CD14-positive monocyte (primary cell): Measurements from ENCODE around the gene COMT. TPM values are rescaled to one million over a fixed set of nuclear protein-coding genes. Genes with fewer than 3 reads are reported as not detected.

Source experiments
- DNase-seq, 3 donors: peaks; one replicate each; pipeline ENCODE4 v3.0.0-alpha.2; 2011 to 2022
- H2AFZ ChIP-seq: 2 replicates; pipeline ENCODE4 v1.6.0; 2012; ENCODE audit warnings: mild to moderate bottlenecking, low read depth, low read length, inconsistent platforms; ENCODE audit not compliant: insufficient read depth, poor library complexity, severe bottlenecking
- H3K27ac ChIP-seq, 2 donors: 1 replicate in 1 of 2; 2 replicates in 1 of 2; pipeline ENCODE4 v1.5.1; 2012 to 2013; ENCODE audit warnings: low read length in 2 of 2, control low read depth in 1 of 2, inconsistent platforms in 1 of 2, low read depth in 1 of 2, mild to moderate bottlenecking in 1 of 2
- H3K27me3 ChIP-seq, 2 donors: one replicate each; pipeline versions ENCODE4 v1.6.0 to v1.6.1; 2011 to 2013; ENCODE audit warnings: low read length in 2 of 2; ENCODE audit not compliant: control insufficient read depth in 2 of 2, insufficient read depth in 2 of 2
- H3K36me3 ChIP-seq, 2 donors: replicated peaks in 1 of 2; 1 replicate in 1 of 2; 2 replicates in 1 of 2; pipeline versions ENCODE4 v1.5.1 to v1.6.1; 2012 to 2013; ENCODE audit warnings: low read length in 2 of 2, control low read depth in 1 of 2, inconsistent platforms in 1 of 2, mild to moderate bottlenecking in 1 of 2; ENCODE audit not compliant: insufficient read depth in 2 of 2, control insufficient read depth in 1 of 2
- H3K4me1 ChIP-seq, 2 donors: 1 replicate in 1 of 2; 2 replicates in 1 of 2; pipeline versions ENCODE4 v1.5.1 to v1.6.1; 2012 to 2013; ENCODE audit warnings: low read length in 2 of 2, control low read depth in 1 of 2, inconsistent platforms in 1 of 2, mild to moderate bottlenecking in 1 of 2, moderate library complexity in 1 of 2; ENCODE audit not compliant: insufficient read depth in 2 of 2, control insufficient read depth in 1 of 2
- H3K4me2 ChIP-seq: replicated peaks from 2 replicates; pipeline ENCODE3; 2012; ENCODE audit warnings: low read length, moderate library complexity, mild to moderate bottlenecking; ENCODE audit not compliant: poor library complexity, severe bottlenecking; ENCODE audit errors: extremely low read depth
- H3K4me3 ChIP-seq, 3 experiments: fragments of 200-600 bp in 1 of 3; sonication (generic) in 1 of 3; replicated peaks in 1 of 3; 1 replicate in 2 of 3; 2 replicates in 1 of 3; pipeline ENCODE4 v1.5.1; 2011 to 2013; ENCODE audit warnings: low read length in 3 of 3, mild to moderate bottlenecking in 3 of 3, control low read depth in 2 of 3, low read depth in 2 of 3, inconsistent platforms in 1 of 3, moderate library complexity in 1 of 3
- H3K79me2 ChIP-seq: 2 replicates; pipeline ENCODE4 v1.6.0; 2012; ENCODE audit warnings: mild to moderate bottlenecking, control low read depth, inconsistent platforms, low read length, moderate library complexity; ENCODE audit not compliant: insufficient read depth
- H3K9ac ChIP-seq: 2 replicates; pipeline ENCODE4 v1.6.0; 2017; ENCODE audit warnings: low read length, mild to moderate bottlenecking; ENCODE audit not compliant: insufficient read depth, poor library complexity, severe bottlenecking
- H3K9me3 ChIP-seq, 2 donors: replicated peaks in 1 of 2; 1 replicate in 1 of 2; 2 replicates in 1 of 2; pipeline versions ENCODE4 v1.5.1 to v1.6.1; 2012 to 2013; ENCODE audit warnings: low read length in 2 of 2, control low read depth in 1 of 2; ENCODE audit not compliant: control insufficient read depth in 1 of 2, insufficient read depth in 1 of 2
- H4K20me1 ChIP-seq: 2 replicates; pipeline ENCODE4 v1.6.0; 2012; ENCODE audit warnings: mild to moderate bottlenecking, low read length, control low read depth, moderate library complexity; ENCODE audit not compliant: insufficient read depth
- H3K27ac Mint-ChIP-seq, 7 donors: one replicate each; pipeline ENCODE4 v1.8.0; 2020; ENCODE audit warnings: mild to moderate bottlenecking in 7 of 7, mixed read lengths in 7 of 7, moderate library complexity in 6 of 7, inconsistent platforms in 2 of 7
- H3K27me3 Mint-ChIP-seq, 3 donors: one replicate each; pipeline ENCODE4 v1.8.0; 2021 to 2022; ENCODE audit warnings: low read depth in 3 of 3, mild to moderate bottlenecking in 3 of 3, mixed read lengths in 3 of 3, moderate library complexity in 3 of 3, inconsistent platforms in 1 of 3
- H3K36me3 Mint-ChIP-seq, 2 donors: one replicate each; pipeline ENCODE4 v1.8.0; 2020; ENCODE audit warnings: mixed read lengths in 2 of 2, inconsistent platforms in 1 of 2, mild to moderate bottlenecking in 1 of 2
- H3K4me1 Mint-ChIP-seq: one replicate; pipeline ENCODE4 v1.8.0; 2020; ENCODE audit warnings: mild to moderate bottlenecking, mixed read lengths
- H3K4me3 Mint-ChIP-seq, 2 donors: one replicate each; pipeline ENCODE4 v1.8.0; 2020; ENCODE audit warnings: mild to moderate bottlenecking in 2 of 2, mixed read lengths in 2 of 2, moderate library complexity in 1 of 2
- H3K9me3 Mint-ChIP-seq, 7 donors: one replicate each; pipeline ENCODE4 v1.8.0; 2020 to 2022; ENCODE audit warnings: mixed read lengths in 7 of 7, mild to moderate bottlenecking in 6 of 7, moderate library complexity in 6 of 7, inconsistent platforms in 2 of 7
- WGBS: methylation state at CpG from one replicate; pipeline ENCODE4 v1.1.5; 2013; ENCODE audit warnings: missing lambda C conversion rate; ENCODE audit not compliant: insufficient coverage; 5-methylcytosine and 5-hydroxymethylcytosine counted together
- intact Hi-C, 2 donors: fragments of 100-400 bp; cut with micrococcal nuclease; formaldehyde crosslinking; loops; one replicate each; pipeline versions ENCODE4 v1.15.0 to v1.15.1; 2023
- polyA plus RNA-seq, 3 donors: library from polyadenylated mRNA; depleted of rRNA in 1 of 3; unstranded in 2 of 3; stranded (reverse) in 1 of 3; fragments of 300-500 nt in 2 of 3; fragments of >200 nt in 1 of 3; fragmentation: Illumina TruSeq in 2 of 3; gene quantifications; 1 replicate in 2 of 3; 2 replicates in 1 of 3; pipeline ENCODE4 v1.2.3, GENCODE V29; 2012 to 2021
- TF ChIP-seq, protein P1 (sequence below): fragments of 200-600 bp; IDR thresholded peaks from one replicate; pipeline ENCODE4 v1.8.0; 2022; ENCODE audit warnings: antibody characterized with exemption, mild to moderate bottlenecking

The COMT gene
- polyA plus RNA-seq, 3 donors: 314 to 400 (median 329) TPM

DNA sequence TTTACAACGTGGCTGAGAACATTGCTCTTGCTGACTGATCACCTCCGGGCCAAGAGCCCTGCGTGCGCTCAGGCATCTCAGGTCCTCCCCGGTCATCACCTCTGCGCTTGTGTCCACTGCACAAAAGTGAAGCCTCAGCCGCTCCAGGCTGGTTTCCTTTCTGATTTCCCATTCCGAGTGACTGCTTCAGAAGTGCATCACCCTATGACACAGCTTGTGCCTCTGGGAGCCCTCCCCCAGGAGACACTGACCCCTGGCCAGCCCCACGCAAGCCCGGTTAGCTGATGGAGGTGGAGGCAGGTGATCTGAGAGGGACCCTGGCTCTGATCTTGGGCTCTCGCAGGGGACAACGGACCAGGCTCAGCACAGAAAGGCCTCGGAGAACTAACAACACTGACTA lies 48.6 kb upstream of the COMT start:
- Histone ChIP-seq H3K9me3 (no peaks in the 10 kb centered on the region), H3K27ac (no peak overlapping the region), H3K4me3 (no peak overlapping the region), H3K36me3 (peaks cover 51 to 57% of the 10 kb centered on the region in 2 donors), H3K4me2 (no peak overlapping the region), H3K79me2 (no peaks in the 10 kb centered on the region), H3K4me1 (peaks cover 16 to 24% of the 10 kb centered on the region in 2 donors), H3K27me3 (no peaks in the 10 kb centered on the region), H3K9ac (no peak overlapping the region), H4K20me1 (peaks cover 7% of the 10 kb centered on the region), H2AFZ (no peak overlapping the region)
- no peak overlapping the region for H3K4me3 Mint-ChIP-seq
- TF ChIP-seq, protein P1, sequence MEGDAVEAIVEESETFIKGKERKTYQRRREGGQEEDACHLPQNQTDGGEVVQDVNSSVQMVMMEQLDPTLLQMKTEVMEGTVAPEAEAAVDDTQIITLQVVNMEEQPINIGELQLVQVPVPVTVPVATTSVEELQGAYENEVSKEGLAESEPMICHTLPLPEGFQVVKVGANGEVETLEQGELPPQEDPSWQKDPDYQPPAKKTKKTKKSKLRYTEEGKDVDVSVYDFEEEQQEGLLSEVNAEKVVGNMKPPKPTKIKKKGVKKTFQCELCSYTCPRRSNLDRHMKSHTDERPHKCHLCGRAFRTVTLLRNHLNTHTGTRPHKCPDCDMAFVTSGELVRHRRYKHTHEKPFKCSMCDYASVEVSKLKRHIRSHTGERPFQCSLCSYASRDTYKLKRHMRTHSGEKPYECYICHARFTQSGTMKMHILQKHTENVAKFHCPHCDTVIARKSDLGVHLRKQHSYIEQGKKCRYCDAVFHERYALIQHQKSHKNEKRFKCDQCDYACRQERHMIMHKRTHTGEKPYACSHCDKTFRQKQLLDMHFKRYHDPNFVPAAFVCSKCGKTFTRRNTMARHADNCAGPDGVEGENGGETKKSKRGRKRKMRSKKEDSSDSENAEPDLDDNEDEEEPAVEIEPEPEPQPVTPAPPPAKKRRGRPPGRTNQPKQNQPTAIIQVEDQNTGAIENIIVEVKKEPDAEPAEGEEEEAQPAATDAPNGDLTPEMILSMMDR: no peak
- 87% methylated on average over 10 of the region's 13 CpGs for WGBS
- peaks cover 62 to 86% of the 10 kb centered on the region in 2 donors for H3K36me3 Mint-ChIP-seq
- peaks cover 0 to 2% (median 0%) of the 10 kb centered on the region in 7 donors for H3K9me3 Mint-ChIP-seq
- H3K27me3 Mint-ChIP-seq: peaks cover 2 to 8% (median 4%) of the 10 kb centered on the region in 3 donors
- no peak for DNase-seq
- no peak overlapping the region for H3K27ac Mint-ChIP-seq
- intact Hi-C loops: no loop called here
- H3K4me1 Mint-ChIP-seq: peaks cover 20% of the 10 kb centered on the region

DNA sequence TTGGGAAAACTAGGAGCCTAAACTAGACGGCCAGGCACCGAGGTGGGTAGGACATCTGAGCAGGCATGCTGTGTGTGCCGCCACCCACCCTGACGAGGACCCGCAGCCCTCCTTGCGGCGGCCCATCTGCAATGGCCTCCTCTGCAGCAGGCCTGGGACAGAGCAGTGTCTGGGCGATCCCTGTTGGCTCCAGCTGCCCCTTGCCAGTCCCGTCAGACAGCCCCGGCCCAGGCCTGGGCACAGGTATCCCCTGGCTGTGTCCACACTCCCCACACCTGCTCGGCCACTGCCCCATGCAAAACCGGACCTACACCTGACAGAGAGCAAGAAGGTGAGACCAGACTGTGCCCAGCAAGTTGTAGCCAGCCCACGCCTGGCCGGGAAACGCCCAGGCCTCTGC lies 48.2 kb upstream of the COMT start:
- DNase-seq: no peak
- H3K4me1 ChIP-seq: peaks cover 14 to 19% of the 10 kb centered on the region in 2 donors
- no peaks in the 10 kb centered on the region for H3K79me2 ChIP-seq
- no peaks in the 10 kb centered on the region for H3K27me3 ChIP-seq
- no peak overlapping the region for H3K27ac Mint-ChIP-seq
- peaks cover 55 to 61% of the 10 kb centered on the region in 2 donors for H3K36me3 ChIP-seq
- H3K27ac ChIP-seq: no peak overlapping the region
- H3K9ac ChIP-seq: no peak overlapping the region
- intact Hi-C loops: no loop called here
- no peaks in the 10 kb centered on the region for H3K9me3 ChIP-seq
- 99% methylated on average over 14 of the region's 15 CpGs for WGBS
- peaks cover 2 to 8% (median 4%) of the 10 kb centered on the region in 3 donors for H3K27me3 Mint-ChIP-seq
- peaks cover 7% of the 10 kb centered on the region for H4K20me1 ChIP-seq
- H3K4me2 ChIP-seq: no peak overlapping the region
- H2AFZ ChIP-seq: no peak overlapping the region
- no peak overlapping the region for H3K4me3 Mint-ChIP-seq
- TF ChIP-seq, protein P1: no peak
- H3K36me3 Mint-ChIP-seq: peaks cover 63 to 86% of the 10 kb centered on the region in 2 donors
- no peak overlapping the region for H3K4me3 ChIP-seq
- peaks cover 19% of the 10 kb centered on the region for H3K4me1 Mint-ChIP-seq
- peaks cover 0 to 2% (median 0%) of the 10 kb centered on the region in 7 donors for H3K9me3 Mint-ChIP-seq
